ENCODE data around the gene CCDC197. TPM values are rescaled to one million over a fixed set of nuclear protein-coding genes. Genes with fewer than 3 reads are reported as not detected.

CCDC197 gene
- total RNA-seq, 1 experiment from 2014 or later = not detected

- no peak for DNase-seq (ENCODE audit: low read depth)
Observed at GRCh38 chr14:94024549-94024948, 27.4 kb downstream of the CCDC197 start.

- no peak for DNase-seq (ENCODE audit: low read depth)
Observed at GRCh38 chr14:94025720-94026119, 28.6 kb downstream of the CCDC197 start.

- peak; percentile 96 for DNase-seq (ENCODE audit: low read depth)
Observed at GRCh38 chr14:94026173-94026888, 29.2 kb downstream of the CCDC197 start, which contains the start of gene OTUB2. Gene OTUB2 (plus strand): TSS chr14:94026340. CDS start chr14:94026538, 198 bp downstream.

- DNase-seq (ENCODE audit: low read depth) = no peak
Observed at GRCh38 chr14:94026889-94027469, 29.9 kb downstream of the CCDC197 start.

GRCh38 chr14:94027566-94028449 lies 30.7 kb downstream of the CCDC197 start:
- peak; percentile 9 for DNase-seq (ENCODE audit: low read depth)

GRCh38 chr14:94028450-94028826 lies 31.3 kb downstream of the CCDC197 start:
- DNase-seq (ENCODE audit: low read depth) = peak; percentile 77

GRCh38 chr14:94029265-94029664 lies 32.2 kb downstream of the CCDC197 start:
- DNase-seq (ENCODE audit: low read depth) = no peak

- DNase-seq (ENCODE audit: low read depth) = no peak
Observed at GRCh38 chr14:94029671-94030203, 32.6 kb downstream of the CCDC197 start.

GRCh38 chr14:94030571-94030970 lies 33.5 kb downstream of the CCDC197 start:
- no peak for DNase-seq (ENCODE audit: low read depth)

- DNase-seq (ENCODE audit: low read depth) = no peak
Observed at GRCh38 chr14:94031161-94031882, 34.2 kb downstream of the CCDC197 start.

GRCh38 chr14:94031883-94032279 lies 34.8 kb downstream of the CCDC197 start:
- no peak for DNase-seq (ENCODE audit: low read depth)

GRCh38 chr14:94034886-94035285 lies 37.8 kb downstream of the CCDC197 start:
- DNase-seq (ENCODE audit: low read depth) = no peak

GRCh38 chr14:94036313-94037167 lies 39.4 kb downstream of the CCDC197 start:
- DNase-seq (ENCODE audit: low read depth) = peak; percentile 61

GRCh38 chr14:94037954-94038353 lies 40.9 kb downstream of the CCDC197 start:
- no peak for DNase-seq (ENCODE audit: low read depth)

- DNase-seq (ENCODE audit: low read depth) = no peak
Observed at GRCh38 chr14:94038510-94038909, 41.4 kb downstream of the CCDC197 start.

GRCh38 chr14:94038921-94039629 lies 42.0 kb downstream of the CCDC197 start:
- DNase-seq (ENCODE audit: low read depth) = no peak

- DNase-seq (ENCODE audit: low read depth) = no peak
Observed at GRCh38 chr14:94040247-94040646, 43.1 kb downstream of the CCDC197 start.

- DNase-seq (ENCODE audit: low read depth) = no peak
Observed at GRCh38 chr14:94040796-94041195, 43.7 kb downstream of the CCDC197 start.

GRCh38 chr14:94041551-94042346 lies 44.6 kb downstream of the CCDC197 start:
- DNase-seq (ENCODE audit: low read depth) = no peak

Data from M059J (cell line).